Activated naive CD4-positive, alpha-beta T cell treated with anti-CD3 and anti-CD28 coated beads, Interleukin-2, amount 50 U/mL, for 72 hours (primary cell): ENCODE data around the gene HIC1. TPM values are rescaled to one million over a fixed set of nuclear protein-coding genes. Genes with fewer than 3 reads are reported as not detected.

ENCODE experiments used
- ATAC-seq, 2 donors: fragments of 150-1000 bp; cut with Tn5 transposase; 2 replicates each; pipeline ENCODE4 v1.10.0; 2021; ENCODE audit warnings: mild to moderate bottlenecking in 2 of 2, moderate library complexity in 2 of 2
- DNase-seq, 2 donors: peaks; one replicate each; pipeline ENCODE4 v3.0.0; 2021 to 2022; ENCODE audit warnings: low spot score in 2 of 2
- H3K27ac Mint-ChIP-seq, 2 donors: one replicate each; pipeline ENCODE4 v1.8.0; 2022; ENCODE audit warnings: mild to moderate bottlenecking in 2 of 2, mixed read lengths in 2 of 2
- H3K36me3 Mint-ChIP-seq, 2 donors: one replicate each; pipeline ENCODE4 v1.8.0; 2022; ENCODE audit warnings: mixed read lengths in 2 of 2
- H3K9me3 Mint-ChIP-seq, 2 donors: one replicate each; pipeline ENCODE4 v1.8.0; 2022; ENCODE audit warnings: mixed read lengths in 2 of 2
- total RNA-seq, 2 donors: library from RNA; stranded (reverse); gene quantifications; one replicate each; pipeline ENCODE4 v1.2.3, GENCODE V29; 2022

The HIC1 gene
- total RNA-seq, 2 donors from 2014 or later: 36.8 to 41.8 TPM

DNA sequence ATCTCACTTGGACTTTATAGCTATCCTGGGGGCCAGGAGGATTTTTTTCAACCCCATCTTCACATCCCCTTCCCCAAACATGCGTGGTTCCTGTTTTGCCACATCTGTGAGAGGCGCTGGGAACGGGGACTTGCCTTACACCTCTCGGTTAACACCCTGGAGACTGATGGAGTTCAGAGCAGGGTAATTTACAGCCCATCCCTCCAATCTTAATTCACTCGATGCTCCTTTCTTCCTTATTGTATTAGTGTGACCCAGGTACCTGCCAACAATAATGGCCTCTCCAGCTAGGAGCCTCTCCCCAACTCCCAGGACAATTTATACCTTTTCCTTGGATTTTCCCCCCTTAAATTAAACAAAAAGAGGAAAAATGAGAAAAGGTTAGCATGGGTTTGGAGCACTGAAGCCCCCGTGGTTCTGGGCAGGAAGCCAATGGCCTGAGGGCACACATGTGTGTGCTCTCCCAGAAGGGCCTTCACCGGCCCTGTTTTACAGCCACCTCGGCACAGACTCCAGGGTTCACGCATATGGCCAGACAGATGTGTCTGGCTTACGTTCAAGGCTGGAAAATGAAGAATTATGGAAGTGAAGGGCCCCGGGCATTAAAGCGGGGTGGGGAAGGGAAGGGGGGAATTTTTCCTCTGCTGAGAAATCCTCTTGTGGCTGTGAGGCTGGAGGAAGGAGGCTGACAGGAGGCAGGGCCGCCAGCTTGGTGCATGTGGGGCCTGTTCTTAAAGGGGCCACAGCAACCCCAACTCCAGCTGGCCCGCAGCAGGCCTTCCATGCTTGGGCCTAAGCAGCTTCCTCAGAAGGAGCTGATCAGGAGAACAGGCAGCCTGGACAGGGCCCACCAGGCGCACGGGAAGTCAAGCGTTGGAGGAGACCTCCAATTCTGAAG lies 21.4 kb downstream of the HIC1 start:
- Mint-ChIP-seq H3K36me3 (peaks cover 19 to 28% of the 10 kb centered on the region in 2 donors), H3K27ac (peak overlapping the region in 1 of 2 donors; percentile 44), H3K9me3 (no peaks in the 10 kb centered on the region)
- no peak for ATAC-seq
- DNase-seq: no peak

DNA sequence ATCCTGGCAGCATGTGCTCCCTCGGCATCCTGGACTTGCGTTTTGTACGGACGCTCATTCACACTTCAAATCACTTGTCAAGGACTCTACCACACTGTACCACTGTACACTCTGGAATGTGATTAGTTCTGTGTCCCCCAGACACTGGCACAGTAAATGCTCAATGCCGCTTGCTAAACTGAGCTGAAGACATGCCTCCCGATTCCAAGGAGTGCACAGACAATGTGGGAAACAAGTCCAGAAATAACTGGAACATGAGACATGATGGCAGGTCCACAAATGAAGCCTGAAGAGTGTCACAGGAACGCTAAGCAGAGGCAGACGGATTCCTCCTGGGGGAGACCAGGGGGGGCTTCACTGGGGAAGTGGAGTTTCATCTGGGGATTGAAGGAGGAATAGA lies 22.1 kb downstream of the HIC1 start:
- no peak overlapping the region for H3K27ac Mint-ChIP-seq
- DNase-seq (no peak), ATAC-seq (no peak)
- H3K36me3 Mint-ChIP-seq: peaks cover 16 to 32% of the 10 kb centered on the region in 2 donors
- no peaks in the 10 kb centered on the region for H3K9me3 Mint-ChIP-seq

- Mint-ChIP-seq H3K36me3 (peaks cover 21 to 46% of the 10 kb centered on the region in 2 donors), H3K9me3 (no peaks in the 10 kb centered on the region), H3K27ac (peak overlapping the region; percentile 2 to 93)
- DNase-seq: no peak
- peak in 1 of 2 donors; percentile 57 for ATAC-seq
Observed at GRCh38 chr17:2081564-2081963, 26.7 kb downstream of the HIC1 start.

DNA sequence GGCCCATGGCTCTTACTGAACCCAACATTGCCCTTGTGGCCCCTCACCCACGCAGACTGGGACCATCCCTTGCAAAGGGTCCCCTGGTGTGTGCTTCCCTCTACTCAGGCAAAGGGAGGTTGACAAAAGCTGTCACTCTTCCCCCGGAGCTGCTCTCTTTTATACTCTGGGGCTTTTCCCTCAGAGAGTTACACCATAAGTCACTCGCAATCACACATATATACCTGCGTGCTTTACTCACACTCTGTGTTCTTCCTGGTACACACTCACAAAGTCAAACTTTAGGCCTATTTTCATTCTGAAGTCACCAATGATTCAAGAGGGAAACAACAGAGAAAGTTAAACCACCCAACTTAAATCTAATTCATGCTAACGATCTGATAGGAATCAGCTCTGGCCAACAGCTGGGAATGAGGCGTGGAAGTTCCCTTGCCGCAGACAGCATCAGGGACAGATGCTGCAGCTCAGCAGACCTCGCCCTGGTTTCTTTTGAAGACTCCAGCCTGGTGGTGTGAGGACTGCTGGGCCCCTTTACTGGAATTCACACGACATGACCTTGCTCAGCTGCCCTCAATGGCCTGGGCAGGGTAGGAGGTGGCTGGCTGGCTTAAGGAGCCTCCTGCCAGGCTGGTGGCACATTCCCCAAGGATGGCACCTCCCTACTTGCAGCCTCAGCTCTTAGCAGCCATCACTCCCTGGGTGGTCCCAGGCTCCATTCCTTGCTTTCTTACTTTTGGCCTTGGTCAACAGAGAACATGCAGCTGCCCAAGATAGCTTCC lies 27.3 kb downstream of the HIC1 start:
- peak overlapping the region; percentile 2 to 93 for H3K27ac Mint-ChIP-seq
- H3K36me3 Mint-ChIP-seq: peaks cover 21 to 48% of the 10 kb centered on the region in 2 donors
- no peak for DNase-seq
- no peaks in the 10 kb centered on the region for H3K9me3 Mint-ChIP-seq
- ATAC-seq: peak; percentile 19 to 30

- Mint-ChIP-seq H3K27ac (no peak overlapping the region), H3K36me3 (peaks cover 17 to 36% of the 10 kb centered on the region in 2 donors), H3K9me3 (no peaks in the 10 kb centered on the region)
- DNase-seq (no peak), ATAC-seq (no peak)
Observed at GRCh38 chr17:2083613-2084035, 28.7 kb downstream of the HIC1 start.

- Mint-ChIP-seq H3K27ac (no peak overlapping the region), H3K36me3 (peaks cover 11 to 31% of the 10 kb centered on the region in 2 donors), H3K9me3 (no peaks in the 10 kb centered on the region)
- ATAC-seq: no peak
- no peak for DNase-seq
Observed at GRCh38 chr17:2084036-2084765, 29.3 kb downstream of the HIC1 start.

GRCh38 chr17:2084766-2085647 lies 30.1 kb downstream of the HIC1 start:
- no peak overlapping the region for H3K27ac Mint-ChIP-seq
- no peak for ATAC-seq
- H3K36me3 Mint-ChIP-seq: peaks cover 5 to 28% of the 10 kb centered on the region in 2 donors
- DNase-seq: no peak
- no peaks in the 10 kb centered on the region for H3K9me3 Mint-ChIP-seq

DNA sequence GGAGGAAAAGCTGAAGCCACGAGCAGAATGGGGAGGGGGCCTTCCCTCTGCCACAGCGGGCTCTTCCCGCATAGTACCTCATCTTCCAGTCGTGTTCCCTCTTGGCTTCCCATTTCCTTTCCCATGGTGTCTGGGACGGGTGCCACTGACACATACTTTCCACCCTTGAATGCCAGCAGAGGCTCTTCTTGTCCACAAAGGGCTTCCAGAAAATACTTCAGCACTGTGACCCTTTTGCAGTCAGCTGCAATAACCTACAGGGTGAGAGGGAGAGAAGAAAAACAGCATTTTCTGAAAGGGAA lies 30.7 kb downstream of the HIC1 start:
- DNase-seq (no peak), ATAC-seq (no peak)
- Mint-ChIP-seq H3K9me3 (no peaks in the 10 kb centered on the region), H3K36me3 (peaks cover 5 to 28% of the 10 kb centered on the region in 2 donors), H3K27ac (no peak overlapping the region)

DNA sequence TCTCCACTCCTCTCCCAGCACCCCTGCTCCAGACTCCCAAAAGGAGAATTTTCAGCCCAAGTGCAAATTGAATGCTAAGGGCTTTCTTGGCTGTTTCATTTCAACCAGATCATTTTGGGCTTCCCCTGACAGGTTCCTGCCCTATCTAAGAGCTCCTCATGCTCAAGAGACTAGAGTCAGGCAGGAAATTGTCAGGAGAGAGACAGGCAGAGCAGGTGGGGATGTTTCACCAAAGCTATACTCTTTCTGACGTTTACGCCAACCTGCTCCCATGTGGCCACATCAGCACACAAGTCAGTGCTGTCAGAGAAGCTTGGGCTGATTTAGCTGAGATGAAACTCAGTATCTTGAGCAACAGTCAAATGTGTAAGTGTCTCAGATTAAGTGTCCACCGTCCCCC lies 31.4 kb downstream of the HIC1 start:
- ATAC-seq (no peak), DNase-seq (no peak)
- H3K9me3 Mint-ChIP-seq: no peaks in the 10 kb centered on the region
- H3K36me3 Mint-ChIP-seq: peaks cover 5 to 28% of the 10 kb centered on the region in 2 donors
- H3K27ac Mint-ChIP-seq: peak overlapping the region in 1 of 2 donors; percentile 82

- peak; percentile 49 to 73 for DNase-seq
- Mint-ChIP-seq H3K36me3 (peaks cover 5 to 18% of the 10 kb centered on the region in 2 donors), H3K27ac (peak overlapping the region; percentile 33 to 82), H3K9me3 (no peaks in the 10 kb centered on the region)
- peak; percentile 68 to 71 for ATAC-seq
Observed at GRCh38 chr17:2087597-2088211, 32.8 kb downstream of the HIC1 start.

GRCh38 chr17:2089021-2089422 lies 34.1 kb downstream of the HIC1 start:
- peak overlapping the region; percentile 89 to 90 for H3K27ac Mint-ChIP-seq
- DNase-seq (no peak), ATAC-seq (peak; percentile 15 to 32)
- no peaks in the 10 kb centered on the region for H3K9me3 Mint-ChIP-seq
- H3K36me3 Mint-ChIP-seq: peaks cover 0 to 13% of the 10 kb centered on the region in 2 donors

GRCh38 chr17:2090210-2090641 lies 35.3 kb downstream of the HIC1 start:
- H3K36me3 Mint-ChIP-seq: peaks cover 0 to 7% of the 10 kb centered on the region in 2 donors
- no peaks in the 10 kb centered on the region for H3K9me3 Mint-ChIP-seq
- DNase-seq: no peak
- peak overlapping the region; percentile 90 to 97 for H3K27ac Mint-ChIP-seq
- ATAC-seq: peak; percentile 3

- Mint-ChIP-seq H3K36me3 (peaks cover 0 to 7% of the 10 kb centered on the region in 2 donors), H3K9me3 (no peaks in the 10 kb centered on the region), H3K27ac (peak overlapping the region; percentile 77 to 90)
- no peak for ATAC-seq
- DNase-seq: no peak
Observed at GRCh38 chr17:2090804-2091534, 36.1 kb downstream of the HIC1 start.

DNA sequence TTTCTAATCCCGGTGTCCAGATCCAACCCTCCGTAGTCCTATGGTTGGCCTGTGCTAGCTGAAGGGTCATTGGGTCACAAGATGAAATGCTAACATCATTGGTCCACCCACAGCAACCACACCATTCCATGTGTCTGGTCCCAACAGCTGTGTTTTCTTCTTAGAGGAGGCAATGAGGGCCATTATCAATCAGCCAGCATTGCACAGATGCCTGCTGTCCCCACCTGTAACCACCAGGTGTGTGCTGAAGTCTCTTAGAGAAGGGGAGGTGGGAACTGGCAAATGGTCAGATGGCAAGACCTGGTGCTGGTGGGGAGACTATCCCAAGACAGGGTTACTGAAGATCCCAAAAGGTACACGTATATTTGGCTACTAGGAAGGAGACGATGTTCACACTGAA lies 37.4 kb downstream of the HIC1 start:
- Mint-ChIP-seq H3K27ac (peak overlapping the region; percentile 28 to 41), H3K9me3 (no peaks in the 10 kb centered on the region), H3K36me3 (peaks cover 0 to under 1% of the 10 kb centered on the region in 2 donors)
- no peak for DNase-seq
- ATAC-seq: no peak

DNA sequence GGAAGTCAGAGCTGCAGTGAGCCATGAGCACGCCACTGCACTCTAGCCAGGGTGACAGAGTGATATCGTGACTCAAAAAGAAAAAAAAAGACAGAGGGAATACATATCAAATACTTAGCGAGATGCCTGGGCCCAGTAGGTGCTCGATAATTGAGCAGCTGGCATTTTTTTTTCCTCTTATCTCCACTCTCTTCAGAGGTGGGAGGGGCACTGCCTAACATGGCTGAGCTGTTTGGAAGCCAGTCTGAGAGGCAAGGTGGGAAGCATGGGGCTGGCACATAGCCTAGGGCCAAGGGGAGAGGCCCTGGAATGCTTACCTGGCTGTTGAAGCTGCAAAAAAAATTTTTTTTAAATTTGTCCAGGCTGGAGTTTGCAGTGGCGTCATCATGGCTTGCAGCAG lies 38.4 kb downstream of the HIC1 start:
- Mint-ChIP-seq H3K36me3 (no peaks in the 10 kb centered on the region), H3K9me3 (no peaks in the 10 kb centered on the region), H3K27ac (no peak overlapping the region)
- no peak for ATAC-seq
- no peak for DNase-seq
